ENCODE data around the gene PREX1.

Gene PREX1

DNA sequence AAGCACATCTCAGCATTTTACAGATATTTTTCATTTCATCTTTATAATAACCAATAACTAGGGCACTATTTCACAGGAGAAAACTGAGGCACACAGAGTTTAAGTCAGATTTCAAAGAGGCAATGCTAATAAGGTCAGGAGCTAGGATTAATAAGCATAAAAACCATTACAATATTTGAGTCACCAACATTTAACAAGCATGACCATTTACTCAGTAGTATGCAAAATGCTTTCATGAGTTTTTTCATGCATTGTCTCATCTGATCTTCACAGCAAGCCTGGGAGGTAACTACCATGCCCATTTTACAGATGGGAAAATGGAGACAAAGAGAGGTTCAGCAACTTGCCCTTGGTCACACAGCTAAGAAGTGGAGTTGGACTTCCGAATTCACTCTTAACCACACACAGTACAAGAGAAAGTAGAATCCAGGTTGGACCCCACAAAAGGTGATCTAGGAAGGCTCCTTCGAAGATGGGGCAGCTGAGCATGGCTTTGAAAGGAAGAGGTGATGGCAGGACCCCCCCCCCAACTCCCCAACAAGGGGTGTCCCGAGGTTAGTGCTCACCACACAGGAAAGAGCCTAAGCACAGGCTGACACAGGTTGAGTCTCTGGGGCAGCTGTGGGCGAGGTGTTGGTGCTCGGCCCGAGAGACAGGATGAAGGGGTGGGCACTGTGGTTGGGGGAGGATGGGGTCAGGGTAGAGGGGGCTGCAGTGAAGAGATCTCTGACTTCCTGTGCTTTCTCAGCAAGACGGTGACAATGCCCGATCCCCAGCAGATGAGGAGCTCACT lies 108.8 kb downstream of the PREX1 start:
- TF ChIP-seq, protein P1, sequence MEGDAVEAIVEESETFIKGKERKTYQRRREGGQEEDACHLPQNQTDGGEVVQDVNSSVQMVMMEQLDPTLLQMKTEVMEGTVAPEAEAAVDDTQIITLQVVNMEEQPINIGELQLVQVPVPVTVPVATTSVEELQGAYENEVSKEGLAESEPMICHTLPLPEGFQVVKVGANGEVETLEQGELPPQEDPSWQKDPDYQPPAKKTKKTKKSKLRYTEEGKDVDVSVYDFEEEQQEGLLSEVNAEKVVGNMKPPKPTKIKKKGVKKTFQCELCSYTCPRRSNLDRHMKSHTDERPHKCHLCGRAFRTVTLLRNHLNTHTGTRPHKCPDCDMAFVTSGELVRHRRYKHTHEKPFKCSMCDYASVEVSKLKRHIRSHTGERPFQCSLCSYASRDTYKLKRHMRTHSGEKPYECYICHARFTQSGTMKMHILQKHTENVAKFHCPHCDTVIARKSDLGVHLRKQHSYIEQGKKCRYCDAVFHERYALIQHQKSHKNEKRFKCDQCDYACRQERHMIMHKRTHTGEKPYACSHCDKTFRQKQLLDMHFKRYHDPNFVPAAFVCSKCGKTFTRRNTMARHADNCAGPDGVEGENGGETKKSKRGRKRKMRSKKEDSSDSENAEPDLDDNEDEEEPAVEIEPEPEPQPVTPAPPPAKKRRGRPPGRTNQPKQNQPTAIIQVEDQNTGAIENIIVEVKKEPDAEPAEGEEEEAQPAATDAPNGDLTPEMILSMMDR (IDR thresholded peaks at IDR 0.05), result no peak
- no peak overlapping the region for H3K4me3 ChIP-seq
- no peaks in the 10 kb centered on the region for H3K27me3 ChIP-seq
- no peaks in the 10 kb centered on the region for H3K9me3 ChIP-seq
- no peaks in the 10 kb centered on the region for H3K36me3 ChIP-seq
- DNase-seq, result peak in 1 of 2 donors; percentile 40
- peaks cover 6 to 67% (median 41%) of the 10 kb centered on the region in 4 donors for H3K4me1 ChIP-seq
- intact Hi-C loops (cut with DNase I; ENCODE audit: low total_unique reads), result no loop called here
- H3K27ac ChIP-seq, result peak overlapping the region; percentile 88 to 89

DNA sequence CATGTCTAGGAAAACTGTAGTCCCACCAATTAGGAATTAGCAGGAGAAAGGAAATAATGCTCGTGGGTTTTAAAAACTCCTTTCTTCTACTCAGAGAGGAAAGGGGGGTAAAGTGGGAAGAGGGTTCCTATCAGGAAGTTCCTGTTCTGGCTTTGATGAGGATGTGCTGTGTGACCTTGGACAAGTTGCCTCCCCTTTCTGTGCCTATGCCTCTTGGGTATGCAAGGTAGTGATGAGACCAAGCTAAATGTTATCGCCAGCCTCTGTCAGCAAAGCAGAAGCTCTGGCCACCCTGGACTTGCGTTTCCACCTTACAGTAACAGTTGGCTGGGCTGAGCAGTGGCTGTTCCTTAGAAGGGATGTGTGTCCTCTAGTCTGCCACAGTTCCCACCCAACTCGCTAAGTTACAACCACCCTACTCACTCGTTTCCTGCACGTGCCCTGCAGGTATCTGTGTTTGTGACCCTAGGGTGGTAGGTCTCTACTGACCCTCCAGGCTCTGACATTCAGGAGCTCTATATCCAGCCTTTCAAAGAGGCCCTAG lies 110.0 kb downstream of the PREX1 start:
- H3K9me3 ChIP-seq, result no peaks in the 10 kb centered on the region
- intact Hi-C loops (cut with DNase I; ENCODE audit: low total_unique reads), result no loop called here
- H3K27ac ChIP-seq, result peak overlapping the region; percentile 42 to 89
- H3K36me3 ChIP-seq, result no peaks in the 10 kb centered on the region
- no peak overlapping the region for H3K4me3 ChIP-seq
- TF ChIP-seq, protein P1 (IDR thresholded peaks at IDR 0.05), result no peak
- DNase-seq, result no peak
- H3K27me3 ChIP-seq, result no peaks in the 10 kb centered on the region
- peaks cover 6 to 55% (median 33%) of the 10 kb centered on the region in 4 donors for H3K4me1 ChIP-seq

DNA sequence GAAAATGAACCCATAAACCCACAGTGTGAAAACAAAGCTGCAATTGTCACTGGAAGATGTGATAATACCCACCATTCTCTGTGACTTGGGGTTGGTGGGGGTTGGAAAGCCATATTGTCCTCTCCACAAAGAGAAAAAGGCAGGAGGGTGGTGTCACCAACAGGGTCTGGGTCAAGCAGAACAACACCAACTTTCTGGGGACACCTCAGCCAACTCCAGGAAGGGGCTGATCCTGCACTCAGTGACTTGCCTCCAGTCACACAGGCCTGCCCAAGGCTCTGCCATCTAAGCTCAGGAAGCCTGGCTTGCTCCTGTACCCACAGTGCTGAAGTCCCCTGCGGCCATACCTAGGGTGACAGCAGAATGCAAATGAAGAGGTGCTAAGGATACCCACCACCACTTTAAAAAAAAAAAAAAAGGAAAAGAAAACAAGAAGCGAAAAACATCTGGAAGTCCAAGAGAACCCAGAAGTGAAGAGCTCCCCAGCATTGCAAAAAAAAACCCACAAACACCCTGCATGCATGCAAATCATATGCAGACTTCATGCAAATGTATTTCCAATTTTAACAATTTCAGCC lies 110.6 kb downstream of the PREX1 start:
- H3K27me3 ChIP-seq, result no peaks in the 10 kb centered on the region
- no peak for DNase-seq
- H3K4me1 ChIP-seq, result peaks cover 1 to 49% (median 28%) of the 10 kb centered on the region in 4 donors
- H3K27ac ChIP-seq, result peak overlapping the region in 1 of 2 donors; percentile 89
- H3K36me3 ChIP-seq, result no peaks in the 10 kb centered on the region
- H3K4me3 ChIP-seq, result no peak overlapping the region
- H3K9me3 ChIP-seq, result no peaks in the 10 kb centered on the region
- TF ChIP-seq, protein P1 (IDR thresholded peaks at IDR 0.05), result no peak
- intact Hi-C loops (cut with DNase I; ENCODE audit: low total_unique reads), result no loop called here

DNA sequence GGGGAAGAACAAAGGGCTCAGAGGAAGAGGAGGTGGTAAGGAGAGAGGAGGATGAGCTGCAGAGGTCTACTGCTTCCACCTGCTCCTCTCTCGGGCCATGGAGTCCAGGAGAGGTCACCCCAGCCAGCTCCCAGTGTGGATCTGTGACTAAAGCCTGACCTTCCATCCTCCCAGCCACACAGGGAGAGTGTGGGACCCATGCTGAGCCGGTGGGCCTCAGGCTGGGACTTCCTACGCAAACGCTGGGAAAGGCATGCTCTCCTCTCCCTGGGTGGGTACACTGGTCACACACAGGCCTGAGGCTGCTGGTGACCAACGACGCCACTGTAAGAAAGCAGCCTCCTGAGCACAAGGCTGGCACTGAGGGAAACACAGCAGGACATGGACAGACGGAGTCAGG lies 111.3 kb downstream of the PREX1 start:
- no peak overlapping the region for H3K4me3 ChIP-seq
- H3K27ac ChIP-seq, result peak overlapping the region; percentile 9 to 27
- intact Hi-C loops (cut with DNase I; ENCODE audit: low total_unique reads), result no loop called here
- H3K36me3 ChIP-seq, result no peaks in the 10 kb centered on the region
- H3K27me3 ChIP-seq, result no peaks in the 10 kb centered on the region
- peaks cover 0 to 45% (median 21%) of the 10 kb centered on the region in 4 donors for H3K4me1 ChIP-seq
- no peaks in the 10 kb centered on the region for H3K9me3 ChIP-seq
- DNase-seq, result no peak
- TF ChIP-seq, protein P1 (IDR thresholded peaks at IDR 0.05), result no peak

DNA sequence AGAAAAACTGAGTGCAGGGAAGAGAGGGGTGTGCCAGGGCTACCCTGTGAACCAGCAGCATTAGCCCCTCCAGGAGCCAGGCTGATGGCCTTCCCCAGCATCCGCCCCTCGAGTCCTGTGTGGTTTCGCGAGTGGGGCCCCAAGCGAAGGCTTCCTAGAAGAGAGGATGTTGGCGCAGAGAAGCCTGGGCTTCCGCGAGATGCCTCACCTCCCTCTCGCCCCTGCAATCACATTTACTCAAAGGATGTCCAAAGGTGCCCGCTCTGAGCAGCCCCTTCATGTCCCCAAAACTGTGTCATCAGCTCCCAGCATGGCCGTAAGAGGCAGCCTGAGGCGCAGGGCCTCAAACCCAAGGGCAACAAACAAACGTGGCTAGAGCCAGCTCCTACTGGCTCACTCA lies 111.7 kb downstream of the PREX1 start:
- TF ChIP-seq, protein P1 (IDR thresholded peaks at IDR 0.05), result no peak
- DNase-seq, result no peak
- Histone ChIP-seq H3K4me3 (no peak overlapping the region), H3K9me3 (no peaks in the 10 kb centered on the region), H3K27ac (peak overlapping the region; percentile 9 to 27), H3K4me1 (peaks cover 0 to 45% (median 17%) of the 10 kb centered on the region in 4 donors), H3K27me3 (no peaks in the 10 kb centered on the region), H3K36me3 (no peaks in the 10 kb centered on the region)
- intact Hi-C loops (cut with DNase I; ENCODE audit: low total_unique reads), result no loop called here
